ENCODE results near the gene CCNK. TPM values are rescaled to one million over a fixed set of nuclear protein-coding genes. Genes with fewer than 3 reads are reported as not detected.

CCNK gene
- total and polyA plus RNA-seq, 4 donors = 17.0 to 91.9 (median 33.5) TPM

GRCh38 chr14:99514552-99515300, 33.5 kb downstream of the CCNK start:
- Histone ChIP-seq H3K4me1 (ENCODE audit: control insufficient read depth in 5 of 5, insufficient read depth in 5 of 5, low read length in 5 of 5) (peaks cover 0 to 5% (median 0%) of the 10 kb centered on the region in 5 donors), H3K27ac (ENCODE audit: low read depth in 1 of 2, low read length in 1 of 2) (no peak overlapping the region), H3K36me3 (ENCODE audit: control insufficient read depth in 4 of 4, insufficient read depth in 4 of 4, low read length in 4 of 4) (peaks cover 0 to 39% (median 3%) of the 10 kb centered on the region in 4 donors), H3K9me3 (ENCODE audit: control insufficient read depth in 4 of 4, insufficient read depth in 3 of 4, low read length in 3 of 4) (no peaks in the 10 kb centered on the region), H3K27me3 (ENCODE audit: control insufficient read depth in 3 of 3, insufficient read depth in 3 of 3, low read length in 2 of 3) (no peaks in the 10 kb centered on the region), H3K4me3 (no peak overlapping the region), H3K9ac (ENCODE audit: insufficient read depth in 1 of 2, low read length in 2 of 2) (no peak overlapping the region)
- 95 to 96% methylated on average over 20 of the region's 20 CpGs for WGBS, 2 donors
- TF ChIP-seq CTCF (IDR thresholded peaks at IDR 0.05; ENCODE audit: control extremely low read depth, extremely low read depth) = no peak
- ATAC-seq (ENCODE audit: insufficient read depth, low FRiP score) (peak; percentile 1), DNase-seq (no peak)

GRCh38 chr14:99515301-99516155, 34.3 kb downstream of the CCNK start:
- Histone ChIP-seq H3K27ac (ENCODE audit: low read depth in 1 of 2, low read length in 1 of 2) (no peak overlapping the region), H3K9me3 (ENCODE audit: control insufficient read depth in 4 of 4, insufficient read depth in 3 of 4, low read length in 3 of 4) (no peaks in the 10 kb centered on the region), H3K27me3 (ENCODE audit: control insufficient read depth in 3 of 3, insufficient read depth in 3 of 3, low read length in 2 of 3) (no peaks in the 10 kb centered on the region), H3K4me3 (no peak overlapping the region), H3K9ac (ENCODE audit: insufficient read depth in 1 of 2, low read length in 2 of 2) (no peak overlapping the region), H3K36me3 (ENCODE audit: control insufficient read depth in 4 of 4, insufficient read depth in 4 of 4, low read length in 4 of 4) (peaks cover 0 to 34% (median 3%) of the 10 kb centered on the region in 4 donors), H3K4me1 (ENCODE audit: control insufficient read depth in 5 of 5, insufficient read depth in 5 of 5, low read length in 5 of 5) (peaks cover 0 to 5% (median 0%) of the 10 kb centered on the region in 5 donors)
- DNase-seq (no peak), ATAC-seq (ENCODE audit: insufficient read depth, low FRiP score) (no peak)
- 89 to 90% methylated on average over 27 of the region's 27 CpGs for WGBS, 2 donors
- no peak for TF ChIP-seq CTCF (IDR thresholded peaks at IDR 0.05; ENCODE audit: control extremely low read depth, extremely low read depth)

- H3K9me3 ChIP-seq (ENCODE audit: control insufficient read depth in 4 of 4, insufficient read depth in 3 of 4, low read length in 3 of 4) = no peaks in the 10 kb centered on the region
- ATAC-seq (ENCODE audit: insufficient read depth, low FRiP score) (no peak), DNase-seq (no peak)
- H3K36me3 ChIP-seq (ENCODE audit: control insufficient read depth in 4 of 4, insufficient read depth in 4 of 4, low read length in 4 of 4) = peaks cover 0 to 34% (median 0%) of the 10 kb centered on the region in 4 donors
- H3K27ac ChIP-seq (ENCODE audit: low read depth in 1 of 2, low read length in 1 of 2) = no peak overlapping the region
- no peak for TF ChIP-seq CTCF (IDR thresholded peaks at IDR 0.05; ENCODE audit: control extremely low read depth, extremely low read depth)
- WGBS, 2 donors = 84 to 85% methylated on average over 24 of the region's 24 CpGs
- no peak overlapping the region for H3K9ac ChIP-seq (ENCODE audit: insufficient read depth in 1 of 2, low read length in 2 of 2)
- no peak overlapping the region for H3K4me3 ChIP-seq
- H3K4me1 ChIP-seq (ENCODE audit: control insufficient read depth in 5 of 5, insufficient read depth in 5 of 5, low read length in 5 of 5) = peaks cover 0 to 5% (median 0%) of the 10 kb centered on the region in 5 donors
- no peaks in the 10 kb centered on the region for H3K27me3 ChIP-seq (ENCODE audit: control insufficient read depth in 3 of 3, insufficient read depth in 3 of 3, low read length in 2 of 3)
Observed at GRCh38 chr14:99516156-99516870, 35.1 kb downstream of the CCNK start.
